Hematopoietic multipotent progenitor cell treated with erythropoietin and hydrocortisone succinate and interleukin-3 and kit ligand, for 8 days (in vitro differentiated cells): Measurements from ENCODE around the gene SIVA1.
A peak's percentile ranks its signal among the peaks of the same experiment; 100 is the strongest.
"Not testable (repeated sequence)": the region's sequence is repeated elsewhere in the genome, so short reads cannot be mapped to it uniquely, and the experiment has no call there.

ENCODE experiments used
- DNase-seq: peaks from one replicate; pipeline ENCODE4 v3.0.0-alpha.2; 2015

Gene SIVA1

GRCh38 chr14:104721505-104722431, 31.2 kb upstream of the SIVA1 start:
- DNase-seq = no peak

DNA sequence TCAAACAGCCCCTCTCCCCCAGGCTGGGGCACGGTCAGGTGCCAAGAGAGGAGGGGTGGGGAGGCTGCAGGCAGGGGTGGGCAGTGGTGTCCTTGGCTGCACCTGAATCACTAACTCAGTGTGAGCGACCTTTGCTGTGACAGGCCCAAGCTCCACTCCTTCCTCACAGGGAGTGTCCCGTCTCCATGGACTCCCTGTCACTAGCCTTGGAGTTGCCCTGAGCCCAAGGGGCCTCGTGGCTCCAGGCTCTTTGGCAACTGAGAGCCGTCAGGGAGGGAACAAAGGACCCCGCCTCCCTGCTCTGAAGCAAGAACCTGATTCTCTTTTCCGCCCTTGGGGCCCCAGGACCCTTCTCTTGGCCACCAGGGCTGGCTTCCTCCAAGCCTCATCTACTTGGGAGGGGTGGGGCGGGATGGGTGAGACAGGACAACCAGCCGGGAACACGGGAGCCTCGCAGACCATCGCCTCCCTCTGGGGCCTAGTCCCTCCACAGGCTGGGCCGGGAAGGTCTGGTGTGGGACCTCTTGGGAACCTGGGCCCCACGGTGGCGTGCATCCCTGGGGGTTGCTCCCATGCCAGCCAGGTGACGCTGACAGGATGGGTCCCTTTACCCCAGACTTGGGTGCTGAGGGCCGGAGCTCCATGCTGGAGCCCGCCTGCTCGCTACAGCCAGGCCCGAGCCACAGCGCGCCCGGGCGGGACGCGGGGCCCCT, 29.9 kb upstream of the SIVA1 start:
- no peak for DNase-seq

- peak; percentile 50 for DNase-seq
Observed at GRCh38 chr14:104723651-104724406, 29.1 kb upstream of the SIVA1 start, which contains the start of gene ADSS1. ADSS1 (plus strand) TSS chr14:104724229; CDS start chr14:104724271, 42 bp downstream.

DNA sequence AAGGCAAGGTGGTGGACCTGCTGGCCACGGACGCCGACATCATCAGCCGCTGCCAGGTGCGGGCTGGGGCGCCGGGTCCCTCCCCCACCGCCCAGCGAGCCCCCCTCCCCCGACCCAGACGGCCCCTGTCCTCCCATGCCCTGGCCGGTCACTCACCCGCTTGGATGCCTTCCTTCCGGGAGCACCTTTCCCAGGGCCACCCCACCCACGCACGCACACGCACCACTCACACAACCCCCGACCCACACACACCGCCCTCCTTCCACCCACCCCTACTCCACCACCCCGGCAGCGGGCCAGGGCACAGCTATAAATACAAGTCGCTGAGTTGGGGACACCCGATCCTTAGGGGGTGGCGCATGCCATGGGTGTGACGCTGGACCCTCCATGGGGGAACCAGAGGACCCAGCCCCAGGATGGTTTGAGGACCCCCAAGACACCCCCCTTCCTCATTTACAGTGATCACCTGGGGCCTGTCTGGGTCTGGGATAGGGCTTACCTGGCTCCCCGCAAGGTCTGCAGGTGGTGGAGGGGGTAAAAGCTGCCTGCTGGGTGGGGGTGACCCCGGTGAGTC, 28.5 kb upstream of the SIVA1 start:
- DNase-seq = no peak

DNA sequence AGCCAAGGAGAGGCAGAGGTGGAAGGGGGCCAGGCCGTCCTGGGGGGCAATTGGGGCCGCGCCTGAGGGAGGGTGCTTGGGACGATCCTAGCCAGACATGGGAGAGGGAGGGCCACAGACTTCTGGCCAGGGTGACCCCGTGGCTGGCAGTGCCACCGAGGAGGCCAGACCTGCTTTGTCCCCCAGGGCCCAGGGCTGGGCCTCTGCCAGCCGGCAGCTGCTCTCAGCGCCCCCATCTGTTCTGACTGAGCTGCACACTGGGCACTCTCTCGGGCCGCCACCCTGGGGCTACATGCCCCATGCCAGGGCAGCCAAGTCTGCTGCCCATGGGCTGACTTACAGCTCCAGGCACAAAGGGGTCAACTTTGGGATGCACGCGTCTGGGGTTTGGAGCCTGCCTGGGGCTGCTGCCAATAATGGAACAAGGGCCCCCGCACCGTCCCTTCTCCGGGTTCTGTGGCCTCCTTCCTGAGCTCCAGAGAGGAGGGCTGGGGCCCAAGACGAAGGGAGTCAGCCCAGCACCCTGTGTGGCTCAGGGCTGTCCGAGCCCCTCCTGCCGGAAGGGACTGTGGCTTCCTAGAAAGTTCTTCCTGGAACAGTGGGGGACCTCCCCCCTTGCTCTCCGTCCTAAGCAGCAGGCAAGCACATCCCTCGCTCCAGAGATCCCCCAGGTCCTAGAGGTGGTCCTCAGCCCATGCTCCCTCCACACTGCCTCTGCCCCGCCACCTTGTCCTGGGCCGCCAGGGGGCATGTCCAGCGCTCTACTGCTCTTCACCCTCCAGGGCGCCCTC, 27.8 kb upstream of the SIVA1 start:
- no peak for DNase-seq

DNA sequence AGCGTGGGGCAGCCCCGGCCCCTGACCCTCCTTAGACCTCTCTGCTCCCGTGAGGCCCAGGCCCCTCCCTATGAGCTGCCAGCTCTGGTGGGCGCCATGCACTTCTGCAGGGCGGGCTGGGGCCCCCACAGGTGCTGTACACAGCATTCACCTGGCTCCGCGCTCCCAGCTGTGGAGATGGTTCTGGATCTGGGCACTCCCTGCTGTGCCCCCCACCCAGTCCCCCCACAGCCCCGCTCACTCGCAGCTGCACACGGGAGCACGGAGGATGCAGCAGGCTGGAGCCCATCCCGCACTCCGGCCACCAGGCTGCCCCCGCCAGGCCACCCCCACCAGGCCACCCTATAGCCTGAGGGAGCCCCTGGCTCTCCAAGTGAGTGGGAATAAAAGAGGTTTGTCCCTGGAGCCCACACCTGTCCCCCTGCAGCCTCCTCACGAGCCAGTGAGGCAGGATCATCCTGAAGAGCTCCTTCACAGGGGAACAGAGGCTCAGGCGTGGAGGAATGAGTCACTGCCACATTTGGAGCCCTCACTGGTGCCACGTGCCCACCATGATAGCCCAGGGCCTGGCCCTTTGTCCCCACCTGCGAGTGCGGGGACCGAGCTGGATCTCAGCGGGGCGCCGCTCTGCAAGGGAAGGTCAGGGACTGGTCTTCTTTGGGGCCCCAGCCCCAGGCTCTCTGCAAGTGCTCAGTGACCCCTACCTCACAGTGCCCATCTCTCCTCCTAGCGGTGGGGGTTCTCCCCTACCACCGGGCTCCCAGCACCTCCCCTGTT, 27.0 kb upstream of the SIVA1 start:
- DNase-seq = no peak

DNA sequence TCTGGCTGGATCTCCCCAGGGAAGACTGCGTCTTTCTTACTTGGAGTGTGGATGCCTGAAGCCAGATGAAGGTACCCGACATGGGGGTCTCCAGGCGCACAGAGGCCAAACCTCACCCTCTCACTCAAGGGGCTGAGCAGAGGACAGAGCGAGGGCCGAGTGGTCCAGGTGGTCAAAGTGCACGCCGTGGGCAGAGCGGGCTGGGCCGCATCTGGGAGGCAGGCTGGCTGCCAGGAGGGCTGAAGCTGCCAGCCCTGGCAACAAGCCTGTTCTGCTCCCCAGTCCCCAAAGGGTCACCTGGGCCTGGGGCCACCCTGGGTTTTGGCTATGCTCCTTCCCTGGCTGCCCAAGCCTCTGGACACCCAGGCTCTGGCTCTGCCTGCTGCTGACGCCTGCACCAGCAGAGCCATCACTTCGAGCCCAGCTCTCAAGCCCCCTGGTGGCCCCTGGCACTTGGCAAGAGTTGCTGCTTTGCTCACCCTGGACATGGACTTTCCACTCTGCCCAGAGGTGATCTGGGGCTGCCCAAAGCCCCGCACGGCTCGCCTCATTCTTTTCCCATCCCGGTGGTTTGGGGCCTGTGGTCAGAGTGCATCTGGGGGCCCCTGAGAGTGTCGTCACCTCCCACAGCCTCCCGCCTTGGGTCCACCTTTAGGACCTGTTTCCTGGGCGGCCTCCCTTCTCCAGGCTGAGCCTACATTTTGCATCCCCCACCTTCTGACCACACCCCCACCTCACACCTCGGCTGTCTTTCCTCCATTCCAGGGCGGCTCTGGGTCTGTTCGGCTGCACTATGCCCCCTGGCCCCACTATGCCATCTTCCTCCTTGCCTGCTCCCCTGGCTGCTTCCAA, 26.1 kb upstream of the SIVA1 start:
- no peak for DNase-seq

DNA sequence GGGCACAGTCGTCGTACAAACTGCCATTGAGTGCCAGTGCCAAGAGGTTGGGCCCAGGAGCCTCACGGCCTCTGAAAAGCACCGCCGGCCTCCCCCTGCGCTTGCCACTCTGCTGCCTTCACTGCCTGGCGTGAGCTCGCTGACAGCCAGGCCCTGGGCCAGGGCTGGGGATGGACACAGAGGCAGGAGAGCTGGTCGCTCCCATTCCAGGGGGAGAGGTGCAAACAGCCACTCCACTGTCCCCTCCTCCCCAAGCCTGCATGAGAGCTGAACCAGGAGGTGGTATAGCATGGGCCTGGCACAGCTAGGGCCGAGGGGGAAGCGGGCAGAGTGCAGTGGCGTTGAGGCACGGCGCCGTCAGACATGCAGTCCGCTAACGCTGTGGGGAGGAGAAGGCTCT, 24.3 kb upstream of the SIVA1 start:
- DNase-seq = no peak

GRCh38 chr14:104729176-104729834, 23.6 kb upstream of the SIVA1 start:
- not testable (repeated sequence) for DNase-seq

DNA sequence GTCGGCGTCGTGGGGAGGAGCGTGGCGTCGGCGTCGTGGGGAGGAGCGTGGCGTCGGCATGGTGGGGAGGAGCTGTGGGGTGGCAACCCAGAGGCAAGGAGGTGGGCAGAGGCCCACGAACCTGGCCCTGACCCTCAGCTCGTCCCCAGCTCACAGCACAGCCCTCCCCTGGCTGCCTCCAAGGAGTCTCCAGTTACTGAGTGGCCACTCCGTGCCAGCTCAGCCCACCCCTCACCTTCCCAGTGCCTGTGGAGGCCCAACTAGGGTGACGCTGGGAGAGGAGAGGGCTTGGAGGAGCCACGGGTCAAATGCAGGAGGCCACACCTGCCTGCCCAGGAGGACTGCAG, 23.1 kb upstream of the SIVA1 start:
- no peak for DNase-seq

DNA sequence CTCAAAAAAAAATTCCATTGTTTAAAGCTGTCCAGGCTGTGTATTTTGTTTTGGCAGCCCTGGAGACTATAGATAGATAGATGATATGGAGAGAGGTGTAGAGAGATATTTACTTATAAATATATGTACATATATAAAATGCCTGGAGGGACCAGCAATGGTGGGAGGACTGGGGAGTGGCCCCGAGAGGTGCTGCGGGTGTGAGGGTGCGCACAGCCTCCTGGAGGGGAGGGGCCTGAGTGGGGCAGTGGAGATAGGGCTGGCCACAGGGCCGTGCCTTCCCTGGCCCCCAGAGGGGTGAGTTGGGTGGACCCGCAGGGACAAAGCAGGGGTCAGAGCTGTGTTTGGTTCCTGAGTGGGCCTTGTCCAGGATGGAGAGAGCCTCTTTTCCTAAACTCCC, 22.5 kb upstream of the SIVA1 start:
- DNase-seq = no peak

GRCh38 chr14:104731320-104732294, 21.3 kb upstream of the SIVA1 start:
- DNase-seq = peak; percentile 29

GRCh38 chr14:104732355-104732804, 20.6 kb upstream of the SIVA1 start:
- DNase-seq = peak; percentile 81

DNA sequence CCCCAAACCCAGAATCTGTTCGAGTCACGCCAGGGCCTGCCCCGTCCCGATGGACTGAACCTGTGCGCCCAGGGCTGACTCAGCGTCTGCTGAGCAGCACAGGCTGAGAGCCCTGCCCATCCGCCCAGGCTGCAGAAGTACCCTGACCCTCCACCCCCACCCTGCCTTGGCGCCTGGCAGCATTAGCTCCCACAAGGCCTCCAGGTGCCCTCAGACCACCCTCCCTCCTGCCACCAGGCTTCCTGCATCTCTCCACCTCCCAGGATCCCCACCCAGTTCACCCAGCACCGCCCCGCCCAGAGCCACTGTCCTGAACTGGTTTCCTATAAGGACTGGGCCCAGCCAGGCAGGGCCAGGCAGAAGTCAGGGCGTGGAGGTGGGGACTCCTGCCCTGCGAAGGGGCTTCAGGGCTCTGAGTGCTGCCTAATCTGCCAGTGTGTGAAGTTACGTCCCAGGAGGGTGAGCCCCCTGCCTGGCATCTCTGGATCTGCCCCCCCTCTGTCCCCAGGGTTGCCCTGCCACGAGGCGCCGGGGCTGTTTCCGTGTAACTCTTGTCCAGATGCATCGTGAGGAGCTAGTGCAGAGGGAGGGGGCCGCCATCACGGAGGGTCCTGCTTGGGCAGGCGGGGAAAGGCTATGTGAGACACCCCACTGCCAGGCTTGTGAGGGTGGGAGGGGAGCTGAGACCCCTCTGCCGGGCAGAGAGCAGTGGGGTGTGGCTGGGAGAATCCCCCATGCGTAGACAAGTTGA, 19.8 kb upstream of the SIVA1 start:
- DNase-seq = no peak

DNA sequence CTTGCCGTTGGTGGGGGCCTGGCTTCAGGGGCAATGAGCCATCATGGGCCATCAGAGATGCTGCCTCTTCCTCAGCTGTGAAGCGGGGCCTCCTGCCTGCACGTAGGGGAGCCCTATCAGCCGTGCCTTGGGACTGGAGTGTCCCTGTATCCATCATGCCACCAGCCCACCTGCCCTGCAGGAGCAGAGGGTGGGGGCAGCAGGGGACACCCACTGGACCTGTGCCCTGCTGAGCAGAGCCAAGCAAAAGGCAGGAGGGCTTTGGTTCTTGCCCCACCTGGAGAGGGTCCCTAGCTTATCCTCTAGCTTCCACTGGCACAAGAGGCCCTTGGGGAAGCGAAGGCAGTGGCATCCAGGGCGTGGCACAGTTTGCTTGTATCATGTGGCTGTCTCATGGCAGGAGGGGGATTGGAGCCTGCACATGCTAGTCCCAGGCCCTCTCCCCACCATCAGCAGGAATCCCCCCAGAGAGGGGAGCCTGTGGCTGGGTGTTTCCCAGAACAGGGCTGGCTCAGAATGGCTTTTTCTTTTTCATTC, 18.8 kb upstream of the SIVA1 start:
- no peak for DNase-seq

- no peak for DNase-seq
Observed at GRCh38 chr14:104734601-104734990, 18.4 kb upstream of the SIVA1 start.

- no peak for DNase-seq
Observed at GRCh38 chr14:104734991-104735779, 17.8 kb upstream of the SIVA1 start.
